ENCODE measurements around the gene MAPK10.

GRCh38 chr4:86096373-86096772, 263.5 kb downstream of the MAPK10 start:
- TF ChIP-seq CTCF (IDR thresholded peaks at IDR 0.05; ENCODE audit: low read depth, low read length) = no peak
- TF ChIP-seq EZH2phosphoT487 (IDR thresholded peaks at IDR 0.05; ENCODE audit: low read depth) = no peak
